ENCODE measurements around the gene SH3TC1.

SH3TC1 gene

GRCh38 chr4:8276358-8277240 is 77.5 kb downstream of the SH3TC1 start:
- TF ChIP-seq ZNF274 (IDR thresholded peaks at IDR 0.05; ENCODE audit: low read depth, low read length), result no peak
- TF ChIP-seq YY1 (IDR thresholded peaks at IDR 0.05; ENCODE audit: insufficient read depth, insufficient read length), result no peak
- no peak for TF ChIP-seq SUZ12 (IDR thresholded peaks at IDR 0.05; ENCODE audit: extremely low read depth, insufficient read depth, insufficient read length)
- Histone ChIP-seq H3K27me3 (ENCODE audit: insufficient read depth, insufficient read length) (peaks cover 9% of the 10 kb centered on the region), H3K9ac (ENCODE audit: insufficient read length, low read depth) (no peak overlapping the region), H3K9me3 (ENCODE audit: insufficient read depth, low read length) (no peaks in the 10 kb centered on the region), H3K4me1 (ENCODE audit: insufficient read depth, insufficient read length) (peaks cover 28% of the 10 kb centered on the region), H3K36me3 (ENCODE audit: insufficient read depth, insufficient read length, low read length) (no peaks in the 10 kb centered on the region), H3K4me3 (ENCODE audit: insufficient read length, low read depth) (no peak overlapping the region)
- no peak for DNase-seq (ENCODE audit: low read depth, low spot score)

GRCh38 chr4:8277356-8278008 is 78.4 kb downstream of the SH3TC1 start:
- no peak overlapping the region for H3K4me3 ChIP-seq (ENCODE audit: insufficient read length, low read depth)
- H3K9me3 ChIP-seq (ENCODE audit: insufficient read depth, low read length), result no peaks in the 10 kb centered on the region
- TF ChIP-seq SUZ12 (IDR thresholded peaks at IDR 0.05; ENCODE audit: extremely low read depth, insufficient read depth, insufficient read length), result no peak
- no peak for TF ChIP-seq ZNF274 (IDR thresholded peaks at IDR 0.05; ENCODE audit: low read depth, low read length)
- TF ChIP-seq YY1 (IDR thresholded peaks at IDR 0.05; ENCODE audit: insufficient read depth, insufficient read length), result no peak
- H3K36me3 ChIP-seq (ENCODE audit: insufficient read depth, insufficient read length, low read length), result peaks cover under 1% of the 10 kb centered on the region
- H3K9ac ChIP-seq (ENCODE audit: insufficient read length, low read depth), result no peak overlapping the region
- DNase-seq (ENCODE audit: low read depth, low spot score), result no peak
- H3K27me3 ChIP-seq (ENCODE audit: insufficient read depth, insufficient read length), result peaks cover under 1% of the 10 kb centered on the region
- H3K4me1 ChIP-seq (ENCODE audit: insufficient read depth, insufficient read length), result peaks cover 28% of the 10 kb centered on the region

- TF ChIP-seq YY1 (IDR thresholded peaks at IDR 0.05; ENCODE audit: insufficient read depth, insufficient read length), result no peak
- no peak for TF ChIP-seq ZNF274 (IDR thresholded peaks at IDR 0.05; ENCODE audit: low read depth, low read length)
- no peak for TF ChIP-seq SUZ12 (IDR thresholded peaks at IDR 0.05; ENCODE audit: extremely low read depth, insufficient read depth, insufficient read length)
- Histone ChIP-seq H3K27me3 (ENCODE audit: insufficient read depth, insufficient read length) (no peaks in the 10 kb centered on the region), H3K9me3 (ENCODE audit: insufficient read depth, low read length) (no peaks in the 10 kb centered on the region), H3K4me1 (ENCODE audit: insufficient read depth, insufficient read length) (peaks cover 28% of the 10 kb centered on the region), H3K9ac (ENCODE audit: insufficient read length, low read depth) (no peak overlapping the region), H3K36me3 (ENCODE audit: insufficient read depth, insufficient read length, low read length) (peaks cover 4% of the 10 kb centered on the region), H3K4me3 (ENCODE audit: insufficient read length, low read depth) (no peak overlapping the region)
- no peak for DNase-seq (ENCODE audit: low read depth, low spot score)
Measured at GRCh38 chr4:8278009-8278395, 78.9 kb downstream of the SH3TC1 start.

GRCh38 chr4:8278421-8279287 is 79.6 kb downstream of the SH3TC1 start:
- no peak overlapping the region for H3K4me3 ChIP-seq (ENCODE audit: insufficient read length, low read depth)
- no peak for DNase-seq (ENCODE audit: low read depth, low spot score)
- peaks cover 4% of the 10 kb centered on the region for H3K36me3 ChIP-seq (ENCODE audit: insufficient read depth, insufficient read length, low read length)
- peak overlapping the region; percentile 43 for H3K9ac ChIP-seq (ENCODE audit: insufficient read length, low read depth)
- TF ChIP-seq YY1 (IDR thresholded peaks at IDR 0.05; ENCODE audit: insufficient read depth, insufficient read length) (no peak), ZNF274 (IDR thresholded peaks at IDR 0.05; ENCODE audit: low read depth, low read length) (no peak), SUZ12 (IDR thresholded peaks at IDR 0.05; ENCODE audit: extremely low read depth, insufficient read depth, insufficient read length) (no peak)
- H3K9me3 ChIP-seq (ENCODE audit: insufficient read depth, low read length), result no peaks in the 10 kb centered on the region
- H3K27me3 ChIP-seq (ENCODE audit: insufficient read depth, insufficient read length), result no peaks in the 10 kb centered on the region
- peaks cover 28% of the 10 kb centered on the region for H3K4me1 ChIP-seq (ENCODE audit: insufficient read depth, insufficient read length)

GRCh38 chr4:8279321-8280157 is 80.4 kb downstream of the SH3TC1 start:
- no peaks in the 10 kb centered on the region for H3K9me3 ChIP-seq (ENCODE audit: insufficient read depth, low read length)
- no peak for DNase-seq (ENCODE audit: low read depth, low spot score)
- H3K4me1 ChIP-seq (ENCODE audit: insufficient read depth, insufficient read length), result peaks cover 28% of the 10 kb centered on the region
- H3K4me3 ChIP-seq (ENCODE audit: insufficient read length, low read depth), result no peak overlapping the region
- H3K27me3 ChIP-seq (ENCODE audit: insufficient read depth, insufficient read length), result no peaks in the 10 kb centered on the region
- TF ChIP-seq SUZ12 (IDR thresholded peaks at IDR 0.05; ENCODE audit: extremely low read depth, insufficient read depth, insufficient read length), result no peak
- TF ChIP-seq YY1 (IDR thresholded peaks at IDR 0.05; ENCODE audit: insufficient read depth, insufficient read length), result no peak
- TF ChIP-seq ZNF274 (IDR thresholded peaks at IDR 0.05; ENCODE audit: low read depth, low read length), result no peak
- peak overlapping the region; percentile 34 for H3K9ac ChIP-seq (ENCODE audit: insufficient read length, low read depth)
- peaks cover 4% of the 10 kb centered on the region for H3K36me3 ChIP-seq (ENCODE audit: insufficient read depth, insufficient read length, low read length)

- no peak overlapping the region for H3K4me3 ChIP-seq (ENCODE audit: insufficient read length, low read depth)
- H3K36me3 ChIP-seq (ENCODE audit: insufficient read depth, insufficient read length, low read length), result peaks cover 4% of the 10 kb centered on the region
- no peak for TF ChIP-seq ZNF274 (IDR thresholded peaks at IDR 0.05; ENCODE audit: low read depth, low read length)
- no peak for TF ChIP-seq SUZ12 (IDR thresholded peaks at IDR 0.05; ENCODE audit: extremely low read depth, insufficient read depth, insufficient read length)
- no peak for TF ChIP-seq YY1 (IDR thresholded peaks at IDR 0.05; ENCODE audit: insufficient read depth, insufficient read length)
- peaks cover 20% of the 10 kb centered on the region for H3K4me1 ChIP-seq (ENCODE audit: insufficient read depth, insufficient read length)
- no peaks in the 10 kb centered on the region for H3K27me3 ChIP-seq (ENCODE audit: insufficient read depth, insufficient read length)
- no peak for DNase-seq (ENCODE audit: low read depth, low spot score)
- H3K9me3 ChIP-seq (ENCODE audit: insufficient read depth, low read length), result no peaks in the 10 kb centered on the region
- H3K9ac ChIP-seq (ENCODE audit: insufficient read length, low read depth), result no peak overlapping the region
Measured at GRCh38 chr4:8280158-8280875, 81.2 kb downstream of the SH3TC1 start.

All from NT2/D1 (cell line).